SH-SY5Y (cell line): Measurements from ENCODE around the gene CENPX.

Experiments used
- GATA2 ChIP-seq: IDR thresholded peaks from 2 replicates; pipeline ENCODE4 v1.6.1; 2011; ENCODE audit warnings: mild to moderate bottlenecking, low read depth, low read length
- GATA3 ChIP-seq: IDR thresholded peaks from 2 replicates; pipeline ENCODE4 v1.6.1; 2011; ENCODE audit warnings: low read depth, mild to moderate bottlenecking, low read length, moderate library complexity

GRCh38 chr17:82042649-82043048, 20.0 kb upstream of the CENPX start:
- TF ChIP-seq GATA3 (no peak), GATA2 (no peak)
